Measurements from ENCODE around the gene PLA2G2A. TPM values are rescaled to one million over a fixed set of nuclear protein-coding genes. Genes with fewer than 3 reads are reported as not detected.

PLA2G2A gene
- total RNA-seq: not detected in 2 replicates

DNA sequence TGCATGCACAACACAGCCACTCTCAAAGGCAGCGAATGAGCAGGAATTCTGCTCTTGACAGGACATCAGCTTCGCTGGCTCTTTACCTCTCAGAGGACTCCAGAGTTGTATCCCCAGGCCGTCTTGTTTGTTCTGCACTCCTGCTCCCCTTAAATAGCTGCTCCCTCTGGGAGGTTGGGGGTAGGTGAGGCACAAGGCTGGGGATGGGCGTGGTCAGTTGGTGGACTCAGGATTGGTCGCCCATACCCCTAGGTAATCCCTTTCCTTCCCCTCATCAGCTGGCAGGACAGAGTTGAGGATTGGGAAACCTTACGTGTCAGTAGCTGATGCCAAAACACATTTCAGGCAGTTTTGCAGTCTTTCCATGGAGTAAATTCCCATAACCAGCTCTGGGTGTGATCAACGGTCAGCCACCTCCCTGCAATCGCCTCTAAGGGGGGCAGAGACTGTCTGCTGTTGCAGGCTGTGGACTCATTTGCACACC lies at the start of gene PLA2G2A:
Gene PLA2G2A (minus strand): TSS at position 125 of the 484 bp plus-strand sequence. CDS start 845 bp downstream, outside the sequence.

Other genes with a start within 250 kb of the PLA2G2A start
- gene TMCO4, start 179.7 kb downstream of the PLA2G2A start, total RNA-seq: 12.7 and 13.8 TPM in 2 replicates
- gene RNF186, start 164.3 kb downstream of the PLA2G2A start, total RNA-seq: not detected in 2 replicates
- 4.5 and 5.9 TPM in 2 replicates for gene OTUD3, start 97.2 kb downstream of the PLA2G2A start, total RNA-seq
- not detected in 2 replicates for gene PLA2G2E, start 56.0 kb downstream of the PLA2G2A start, total RNA-seq
- 0.56 TPM in 1 of 2 replicates, not detected in the other for gene PLA2G5, start 90.6 kb upstream of the PLA2G2A start, total RNA-seq
- not detected in 2 replicates for gene PLA2G2D, start 139.9 kb upstream of the PLA2G2A start, total RNA-seq
- gene PLA2G2F, start 159.7 kb upstream of the PLA2G2A start, total RNA-seq: not detected in 2 replicates
- gene UBXN10, start 206.5 kb upstream of the PLA2G2A start, total RNA-seq: under 0.01 and 0.28 TPM in 2 replicates
- not detected in 2 replicates for gene PLA2G2C, start 206.9 kb upstream of the PLA2G2A start, total RNA-seq